Uterus (tissue), 2 donors: ENCODE data around the gene BMPR1B.

Experiments
- CTCF ChIP-seq, 4 experiments: fragments of 200-600 bp in 2 of 4; fragments of 450-650 bp in 2 of 4; sonication (generic) in 2 of 4; IDR thresholded peaks; one replicate each; pipeline ENCODE4 v1.5.1; 2016 to 2019; ENCODE audit warnings: antibody characterized with exemption in 4 of 4, mild to moderate bottlenecking in 2 of 4, moderate library complexity in 1 of 4
- POLR2A ChIP-seq, 2 donors: fragments of 450-650 bp; IDR thresholded peaks; one replicate each; pipeline ENCODE4 v1.6.1; 2016; ENCODE audit warnings: antibody characterized with exemption in 2 of 2, mild to moderate bottlenecking in 1 of 2, moderate library complexity in 1 of 2

DNA sequence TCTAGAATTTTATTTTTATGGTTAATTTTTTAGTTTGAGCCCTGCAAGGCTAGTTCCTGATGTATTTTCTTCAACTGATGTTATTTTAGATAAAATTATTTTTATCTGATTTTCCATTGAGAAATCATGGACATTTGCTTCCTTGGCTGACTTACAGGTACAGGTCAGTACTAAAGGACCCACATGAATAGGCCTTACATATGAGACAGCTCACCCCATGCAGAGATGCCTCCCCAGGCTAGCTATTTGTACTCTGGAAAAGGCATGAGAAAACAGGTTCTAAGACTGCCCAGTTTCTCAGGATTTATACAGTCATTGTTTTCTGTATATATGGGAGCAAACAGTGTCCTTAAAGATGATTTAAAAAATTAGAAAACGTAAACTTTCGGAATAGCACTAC, 255.5 kb downstream of the BMPR1B start:
- TF ChIP-seq CTCF (IDR thresholded peaks at IDR 0.05): no peak
- TF ChIP-seq POLR2A (IDR thresholded peaks at IDR 0.05): no peak
